Loucy (cell line): ENCODE results near the gene AKAP1.

Source experiments
- H2AFZ ChIP-seq: fragments of 200-600 bp; sonication (generic); 2 replicates; pipeline ENCODE4 v1.6.0; 2016; ENCODE audit warnings: antibody characterized with exemption, mild to moderate bottlenecking, low read length, moderate library complexity
- H3F3A ChIP-seq: fragments of 200-600 bp; 2 replicates; pipeline ENCODE4 v1.6.0; 2016; ENCODE audit warnings: antibody characterized with exemption, low read depth, mild to moderate bottlenecking
- H3K27me3 ChIP-seq: fragments of 200-600 bp; sonication (generic); 2 replicates; pipeline ENCODE4 v1.6.1; 2014; ENCODE audit warnings: low read length, mild to moderate bottlenecking; ENCODE audit not compliant: insufficient read depth, poor library complexity, severe bottlenecking
- H3K36me3 ChIP-seq: fragments of 200-600 bp; sonication (generic); 2 replicates; pipeline ENCODE4 v1.6.1; 2016; ENCODE audit warnings: low read length; ENCODE audit not compliant: insufficient read depth
- H3K4me1 ChIP-seq: fragments of 200-600 bp; sonication (generic); 2 replicates; pipeline ENCODE4 v1.5.1; 2014; ENCODE audit warnings: low read length, mild to moderate bottlenecking; ENCODE audit not compliant: insufficient read depth, poor library complexity, severe bottlenecking
- H3K4me2 ChIP-seq: fragments of 200-600 bp; sonication (generic); 2 replicates; pipeline ENCODE4 v1.6.0; 2014; ENCODE audit warnings: antibody characterized with exemption, low read length, low read depth, mild to moderate bottlenecking; ENCODE audit not compliant: poor library complexity, severe bottlenecking
- H3K4me3 ChIP-seq: fragments of 200-600 bp; sonication (generic); 2 replicates; pipeline ENCODE4 v1.5.1; 2014; ENCODE audit warnings: low read length, mild to moderate bottlenecking, mixed read lengths; ENCODE audit not compliant: poor library complexity, severe bottlenecking
- H3K79me2 ChIP-seq: fragments of 200-600 bp; sonication (generic); 2 replicates; pipeline ENCODE4 v1.6.1; 2014; ENCODE audit warnings: low read length; ENCODE audit not compliant: insufficient read depth
- H3K9ac ChIP-seq: fragments of 200-600 bp; sonication (generic); 2 replicates; pipeline ENCODE4 v1.6.0; 2014; ENCODE audit warnings: mild to moderate bottlenecking, low read depth, low read length, moderate library complexity; ENCODE audit not compliant: poor library complexity, severe bottlenecking
- H3K9me2 ChIP-seq: fragments of 200-600 bp; sonication (generic); replicated peaks from 2 replicates; pipeline ENCODE4 v1.6.1; 2016; ENCODE audit warnings: low read depth, low read length, mixed read lengths
- H3K9me3 ChIP-seq: fragments of 200-600 bp; sonication (generic); 2 replicates; pipeline ENCODE4 v1.6.1; 2014; ENCODE audit warnings: mild to moderate bottlenecking, antibody characterized with exemption, low read length, low read depth; ENCODE audit not compliant: insufficient read depth
- H4K20me1 ChIP-seq: fragments of 200-600 bp; sonication (generic); 2 replicates; pipeline ENCODE4 v1.6.0; 2014; ENCODE audit warnings: antibody characterized with exemption, low read length, mild to moderate bottlenecking; ENCODE audit not compliant: insufficient read depth, poor library complexity, severe bottlenecking
- CTCF ChIP-seq: fragments of 200-600 bp; sonication (generic); conservative IDR thresholded peaks from 2 replicates; pipeline ENCODE4 v1.5.1; 2014; ENCODE audit warnings: mild to moderate bottlenecking, antibody characterized with exemption, low read length
- EZH2phosphoT487 ChIP-seq: fragments of 200-600 bp; IDR thresholded peaks from 2 replicates; pipeline ENCODE4 v1.6.1; 2018; ENCODE audit warnings: antibody characterized with exemption, mild to moderate bottlenecking, moderate library complexity, borderline replicate concordance

AKAP1 gene

GRCh38 chr17:57140316-57140715, 55.3 kb downstream of the AKAP1 start:
- H3K4me1 ChIP-seq, result no peaks in the 10 kb centered on the region
- H3K9me3 ChIP-seq, result no peaks in the 10 kb centered on the region
- TF ChIP-seq CTCF (no peak), EZH2phosphoT487 (no peak)
- no peaks in the 10 kb centered on the region for H3K9me2 ChIP-seq
- H3K36me3 ChIP-seq, result no peaks in the 10 kb centered on the region
- H4K20me1 ChIP-seq, result no peaks in the 10 kb centered on the region
- no peak overlapping the region for H2AFZ ChIP-seq
- no peaks in the 10 kb centered on the region for H3K27me3 ChIP-seq
- H3K9ac ChIP-seq, result no peak overlapping the region
- no peak overlapping the region for H3K4me3 ChIP-seq
- no peaks in the 10 kb centered on the region for H3K79me2 ChIP-seq
- H3F3A ChIP-seq, result no peaks in the 10 kb centered on the region
- no peak overlapping the region for H3K4me2 ChIP-seq

GRCh38 chr17:57142925-57143324, 57.9 kb downstream of the AKAP1 start:
- no peak for TF ChIP-seq EZH2phosphoT487
- H3K4me3 ChIP-seq, result no peak overlapping the region
- H3K36me3 ChIP-seq, result no peaks in the 10 kb centered on the region

GRCh38 chr17:57143361-57143760, 58.3 kb downstream of the AKAP1 start:
- Histone ChIP-seq H3F3A (no peaks in the 10 kb centered on the region), H3K9me2 (no peaks in the 10 kb centered on the region), H3K9me3 (no peaks in the 10 kb centered on the region), H3K9ac (no peak overlapping the region), H3K36me3 (no peaks in the 10 kb centered on the region), H3K4me2 (no peak overlapping the region), H3K4me3 (no peak overlapping the region), H2AFZ (no peak overlapping the region), H4K20me1 (no peaks in the 10 kb centered on the region), H3K79me2 (no peaks in the 10 kb centered on the region), H3K27me3 (no peaks in the 10 kb centered on the region), H3K4me1 (no peaks in the 10 kb centered on the region)
- no peak for TF ChIP-seq CTCF
- no peak for TF ChIP-seq EZH2phosphoT487

More at GRCh38 chr17:57142925-57143324, 57.9 kb downstream of the AKAP1 start:
- H4K20me1 ChIP-seq, result no peaks in the 10 kb centered on the region
- no peaks in the 10 kb centered on the region for H3K9me3 ChIP-seq
- H3K27me3 ChIP-seq, result no peaks in the 10 kb centered on the region
- H3K79me2 ChIP-seq, result no peaks in the 10 kb centered on the region
- H3K4me1 ChIP-seq, result no peaks in the 10 kb centered on the region
- H3K9me2 ChIP-seq, result no peaks in the 10 kb centered on the region
- no peak overlapping the region for H3K9ac ChIP-seq
- H2AFZ ChIP-seq, result no peak overlapping the region
- no peak overlapping the region for H3K4me2 ChIP-seq
- H3F3A ChIP-seq, result no peaks in the 10 kb centered on the region

GRCh38 chr17:57143919-57144318, 58.9 kb downstream of the AKAP1 start:
- no peaks in the 10 kb centered on the region for H3K36me3 ChIP-seq
- no peak overlapping the region for H2AFZ ChIP-seq

More at GRCh38 chr17:57143919-57144318, 58.9 kb downstream of the AKAP1 start:
- H3K4me3 ChIP-seq, result no peak overlapping the region
- no peaks in the 10 kb centered on the region for H3F3A ChIP-seq
- no peak overlapping the region for H3K9ac ChIP-seq
- no peaks in the 10 kb centered on the region for H3K79me2 ChIP-seq
- H3K9me3 ChIP-seq, result no peaks in the 10 kb centered on the region
- no peak overlapping the region for H3K4me2 ChIP-seq
- no peaks in the 10 kb centered on the region for H4K20me1 ChIP-seq
- no peaks in the 10 kb centered on the region for H3K9me2 ChIP-seq
- TF ChIP-seq EZH2phosphoT487, result no peak
- no peak for TF ChIP-seq CTCF
- no peaks in the 10 kb centered on the region for H3K4me1 ChIP-seq
- H3K27me3 ChIP-seq, result no peaks in the 10 kb centered on the region
